Stromal cell of bone marrow (primary cell): ENCODE results near the gene LUZP4.
"Not testable (repeated sequence)": the region's sequence is repeated elsewhere in the genome, so short reads cannot be mapped to it uniquely, and the experiment has no call there.

Source experiments
- DNase-seq: peaks from one replicate; pipeline ENCODE4 v3.0.0-alpha.2; 2012; ENCODE audit warnings: low read depth

Gene LUZP4, protein sequence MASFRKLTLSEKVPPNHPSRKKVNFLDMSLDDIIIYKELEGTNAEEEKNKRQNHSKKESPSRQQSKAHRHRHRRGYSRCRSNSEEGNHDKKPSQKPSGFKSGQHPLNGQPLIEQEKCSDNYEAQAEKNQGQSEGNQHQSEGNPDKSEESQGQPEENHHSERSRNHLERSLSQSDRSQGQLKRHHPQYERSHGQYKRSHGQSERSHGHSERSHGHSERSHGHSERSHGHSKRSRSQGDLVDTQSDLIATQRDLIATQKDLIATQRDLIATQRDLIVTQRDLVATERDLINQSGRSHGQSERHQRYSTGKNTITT

DNA sequence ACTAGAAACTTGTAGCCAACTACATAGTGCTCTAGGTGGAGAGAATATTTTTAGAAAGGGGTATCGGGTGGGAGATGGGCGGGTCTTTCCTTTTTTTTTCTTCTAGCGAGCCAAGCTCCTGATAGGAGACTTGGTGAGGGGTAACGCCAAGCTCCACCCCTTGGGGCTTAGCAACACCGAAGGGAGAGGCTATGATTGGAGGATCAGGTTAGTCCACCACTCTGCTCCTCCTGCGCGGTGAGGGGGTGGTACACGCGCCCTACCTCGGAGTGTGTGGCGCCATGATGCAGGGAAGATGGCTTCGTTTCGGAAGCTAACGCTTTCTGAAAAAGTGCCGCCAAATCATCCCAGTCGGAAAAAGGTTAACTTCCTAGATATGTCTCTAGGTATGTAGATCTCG lies at the start of gene LUZP4:
Gene LUZP4, plus strand, starts transcription at position 251 of the 400 bp plus-strand sequence. Its CDS starts 45 bp downstream, at position 296.
- no peak for DNase-seq

DNA sequence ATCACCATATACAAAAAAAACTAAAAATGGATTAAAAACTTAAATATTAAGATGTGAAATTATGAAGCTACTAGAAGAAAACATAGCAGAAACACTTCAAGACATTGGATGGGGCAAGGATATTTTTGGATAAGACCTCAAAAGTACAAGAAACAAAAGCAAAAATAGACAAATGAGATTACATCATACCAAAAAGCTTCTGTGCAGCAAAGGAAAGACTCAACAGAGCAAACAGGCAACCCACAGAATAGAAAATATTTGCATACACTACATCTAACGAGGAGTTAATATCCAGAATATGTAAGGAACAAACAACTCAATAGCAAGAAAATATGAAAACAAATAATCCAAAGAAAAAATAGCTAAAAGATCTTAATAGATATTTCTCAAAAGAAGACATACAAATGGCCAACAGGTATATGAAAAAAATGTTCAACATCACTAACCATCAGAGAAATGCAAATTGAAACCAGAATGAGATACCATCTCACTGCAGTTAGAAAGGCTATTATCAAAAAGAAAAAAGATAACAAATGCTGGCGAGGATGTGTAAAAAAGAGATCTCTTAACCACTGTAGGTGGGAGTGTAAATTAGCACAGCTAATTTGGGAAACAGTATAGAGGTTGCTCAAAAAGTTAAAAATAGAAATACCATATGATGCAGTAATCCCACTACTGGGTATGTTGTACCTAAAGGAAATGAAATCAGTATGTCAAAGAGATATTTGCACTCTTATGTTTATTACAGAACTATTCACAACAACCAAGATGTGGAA lies 37.9 kb upstream of the LUZP4 start:
- no peak for DNase-seq

DNA sequence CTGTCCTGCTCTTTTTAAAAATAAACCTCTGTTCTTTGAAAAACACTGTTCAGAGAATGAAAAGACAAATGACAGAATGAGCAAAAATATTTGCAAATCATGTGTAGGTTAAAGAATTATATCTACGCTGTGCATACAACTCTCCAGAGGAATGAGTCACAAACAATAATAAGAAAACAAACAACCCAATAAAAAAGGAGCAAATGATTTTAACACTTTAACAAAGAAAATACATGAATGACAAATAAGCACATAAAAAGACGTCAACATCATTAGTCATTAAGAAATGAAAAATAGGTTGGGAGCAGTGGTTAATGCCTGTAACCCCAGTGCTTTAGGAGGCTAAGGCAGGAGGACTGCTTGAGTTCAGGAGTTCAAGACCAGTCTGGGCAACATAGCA lies 34.5 kb upstream of the LUZP4 start:
- no peak for DNase-seq

DNA sequence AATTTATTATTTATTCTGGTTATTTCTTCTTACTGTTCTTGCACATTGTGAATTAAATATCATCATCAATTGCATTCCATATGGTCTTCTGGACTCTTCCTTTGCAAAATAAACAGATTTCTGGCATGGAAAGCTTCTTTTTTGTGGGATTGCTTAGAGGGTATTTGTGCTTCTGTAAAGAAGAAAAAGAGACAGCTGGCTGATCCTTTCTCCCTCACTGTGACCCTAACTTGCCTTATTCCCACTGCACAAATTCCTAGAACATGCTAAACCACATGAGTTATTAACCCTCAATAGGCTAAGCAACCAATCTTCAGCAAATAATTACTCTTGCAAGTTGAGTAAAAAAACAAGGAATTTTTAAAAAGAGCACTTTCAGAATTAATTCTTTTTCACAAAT lies 31.8 kb upstream of the LUZP4 start:
- DNase-seq: no peak

DNA sequence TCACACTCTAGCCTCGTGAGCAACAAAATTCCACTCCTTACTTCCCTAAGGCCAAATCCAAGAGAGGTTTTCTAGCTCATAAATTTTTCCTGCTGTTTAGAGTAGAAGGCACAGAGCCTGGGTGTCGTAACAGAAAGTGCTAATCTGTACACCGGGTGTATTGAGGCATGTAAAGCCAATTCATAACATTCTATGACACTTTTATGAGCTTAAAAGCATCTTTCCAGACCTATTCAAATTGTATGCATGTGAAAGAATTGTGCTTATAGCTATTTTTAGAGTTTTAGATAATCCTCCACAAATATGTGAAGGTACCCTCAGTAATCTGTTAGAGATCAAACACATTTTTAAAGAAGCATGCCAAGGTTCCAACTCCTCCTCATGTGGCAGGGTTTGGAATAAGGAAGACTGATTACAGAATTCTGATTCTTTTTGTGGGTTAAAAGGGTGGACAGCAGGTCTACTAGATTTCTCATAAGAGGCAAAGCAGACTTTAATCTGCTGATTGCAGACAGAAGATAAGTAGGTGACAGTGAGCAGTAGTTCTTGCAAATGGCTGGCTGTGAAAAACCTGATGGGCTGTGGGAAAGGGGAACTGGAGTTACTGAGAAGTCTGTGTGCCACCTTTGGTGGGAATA lies 30.2 kb upstream of the LUZP4 start:
- no peak for DNase-seq

DNA sequence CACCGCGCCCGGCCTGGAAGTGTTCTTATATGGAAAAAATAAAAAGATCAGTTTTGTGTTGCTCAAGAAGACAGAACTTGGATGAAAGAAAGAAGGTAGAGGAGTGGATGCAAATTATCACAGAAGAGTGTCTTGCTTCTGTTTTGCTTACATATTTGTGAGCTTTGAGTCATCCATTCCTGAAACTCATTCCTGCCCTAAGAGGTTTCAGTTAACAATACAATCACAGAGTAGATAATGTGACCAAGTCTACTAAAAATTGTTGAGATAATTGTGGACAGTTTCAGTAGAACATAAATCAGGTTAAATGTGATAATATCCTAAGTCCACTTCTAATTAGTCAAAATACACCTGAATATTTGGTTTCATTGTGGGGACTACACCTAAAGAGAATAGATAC lies 29.2 kb upstream of the LUZP4 start:
- DNase-seq: no peak

DNA sequence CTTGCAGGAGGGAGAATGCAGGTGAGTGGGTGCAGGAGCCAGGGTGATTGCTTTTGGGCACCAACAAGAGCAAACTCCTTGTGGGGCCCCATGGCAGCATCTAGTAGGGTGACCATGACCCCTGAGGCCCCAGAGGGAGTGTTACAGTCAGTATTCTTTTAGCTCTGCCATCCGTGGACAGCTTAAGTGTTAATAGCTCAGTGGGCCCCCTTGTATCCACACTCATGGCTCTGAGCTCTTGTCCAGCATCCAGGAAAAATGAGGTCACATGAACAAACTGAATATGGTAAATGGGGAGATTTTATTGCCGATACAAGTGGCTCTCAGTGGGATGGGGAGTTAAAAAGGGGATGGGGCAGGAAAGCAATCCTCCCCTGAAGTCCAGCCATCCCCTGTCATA lies 28.4 kb upstream of the LUZP4 start:
- no peak for DNase-seq

DNA sequence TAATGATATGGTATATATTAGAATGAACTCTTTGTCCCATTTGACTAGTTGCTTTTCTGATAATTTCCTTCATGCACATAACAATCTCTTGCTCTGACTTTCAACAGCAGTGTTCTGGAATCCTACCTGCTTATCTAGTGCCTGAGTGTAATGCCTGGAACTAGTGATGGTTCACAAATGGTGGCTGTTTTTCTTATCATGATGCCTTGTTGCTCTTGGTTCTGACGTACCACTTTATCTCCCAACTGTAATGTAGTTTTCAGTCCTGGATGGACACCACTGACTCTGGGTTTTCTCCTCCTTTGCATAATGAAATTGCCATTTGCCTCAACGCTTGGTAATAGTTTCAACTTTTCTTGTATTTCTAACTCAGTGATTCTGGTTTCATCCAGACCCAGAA lies 25.5 kb upstream of the LUZP4 start:
- DNase-seq: no peak

DNA sequence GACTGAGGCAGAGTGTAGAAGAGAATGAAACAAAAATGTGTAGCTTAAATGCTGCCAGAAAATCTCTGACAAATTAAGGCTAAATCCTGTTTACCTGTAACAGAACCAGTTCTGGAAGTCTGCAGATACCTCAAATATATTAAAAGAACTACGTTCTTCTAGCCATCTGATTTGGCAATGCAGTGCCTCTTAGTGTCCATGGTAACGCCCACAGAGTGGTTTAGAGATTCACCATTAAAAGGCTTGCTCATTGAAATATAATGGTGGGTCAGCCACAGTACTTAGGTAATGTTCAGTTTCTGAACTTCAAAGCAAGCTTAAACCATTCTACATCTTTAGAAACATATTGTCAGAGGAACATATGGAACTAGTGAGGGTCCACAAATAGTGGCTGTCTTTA lies 23.2 kb upstream of the LUZP4 start:
- no peak for DNase-seq

DNA sequence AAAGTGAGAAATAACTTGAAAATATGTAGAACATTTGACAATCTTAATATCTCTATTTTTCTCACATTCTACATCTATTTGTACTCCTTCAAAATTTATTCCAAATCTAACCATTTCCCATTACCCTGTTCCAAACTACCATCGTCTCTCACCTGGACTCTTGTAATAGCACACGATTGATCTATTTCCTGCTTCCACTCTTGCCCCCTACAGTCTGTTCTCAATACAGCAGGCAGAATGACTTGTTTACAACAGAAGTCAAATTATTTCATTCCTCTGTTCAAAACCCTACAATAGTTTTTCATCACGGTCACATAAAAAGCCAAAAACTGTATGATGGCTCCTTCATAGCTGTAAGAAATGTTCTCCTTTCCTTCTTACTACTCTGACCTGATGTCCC lies 21.1 kb upstream of the LUZP4 start:
- no peak for DNase-seq

DNA sequence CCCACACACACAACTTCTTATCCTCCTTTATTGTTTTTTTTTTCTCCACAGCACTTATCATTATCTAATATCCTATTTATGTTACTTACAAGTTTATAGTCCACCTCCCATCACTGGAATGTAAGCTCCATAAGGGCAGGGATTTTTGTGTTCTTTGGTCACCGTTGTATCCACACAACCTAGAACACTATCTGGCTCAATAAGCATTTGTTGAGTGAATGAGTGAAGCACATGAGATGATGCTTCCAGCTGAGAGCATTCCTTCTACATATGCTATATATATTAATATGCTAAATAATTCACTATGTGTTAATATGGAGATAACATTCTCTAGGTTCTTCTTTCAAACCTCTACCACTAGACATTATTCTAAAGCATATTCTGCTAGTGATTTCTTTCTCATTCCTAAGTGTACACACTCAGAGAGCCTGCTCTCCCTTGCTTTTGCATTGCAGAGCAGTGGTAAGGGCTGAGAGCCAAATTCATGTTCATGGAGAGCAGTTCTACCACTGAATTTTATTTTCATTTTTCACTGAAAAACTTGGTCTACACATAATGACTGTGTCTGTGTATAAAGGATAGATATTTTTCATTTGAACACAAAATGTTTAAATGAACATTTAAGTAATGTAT lies 20.3 kb upstream of the LUZP4 start:
- no peak for DNase-seq

DNA sequence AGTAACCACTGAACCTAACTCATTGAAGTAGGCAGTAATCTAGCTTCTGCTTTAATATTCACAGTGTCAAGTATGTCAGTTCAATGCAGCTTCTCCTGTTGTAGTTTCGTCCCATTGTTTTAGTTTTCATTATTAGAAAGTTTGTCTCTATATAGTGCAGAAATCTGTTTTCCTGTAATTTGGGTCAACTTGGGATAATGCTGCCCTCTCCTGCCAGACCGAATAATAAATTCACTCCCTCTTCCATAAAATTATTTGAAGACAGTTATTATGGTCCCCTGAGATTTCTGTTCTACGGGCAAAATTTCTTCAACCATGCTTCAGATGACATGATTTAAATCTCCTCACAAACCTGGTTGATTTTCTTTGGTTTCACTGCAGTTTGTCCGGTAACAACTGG lies 4.6 kb upstream of the LUZP4 start:
- DNase-seq: no peak

DNA sequence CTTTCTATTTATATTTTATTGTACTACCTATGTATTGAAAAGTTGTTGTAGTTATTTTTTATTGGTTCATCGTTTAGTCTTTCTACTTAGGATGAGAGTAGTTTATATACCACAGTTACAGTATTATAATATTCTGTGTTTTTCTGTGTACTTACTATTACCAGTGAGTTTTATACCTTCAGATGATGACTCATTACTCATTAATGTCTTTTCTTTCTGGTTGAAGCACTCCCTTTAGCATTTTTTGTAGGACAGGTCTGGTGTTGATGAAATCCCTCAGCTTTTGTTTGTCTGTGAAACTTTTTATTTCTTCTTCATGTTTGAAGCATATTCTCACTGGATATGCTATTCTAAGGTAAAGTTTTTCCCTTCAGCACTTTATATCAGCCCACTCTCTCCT lies 7.7 kb downstream of the LUZP4 start:
- DNase-seq: no peak

DNA sequence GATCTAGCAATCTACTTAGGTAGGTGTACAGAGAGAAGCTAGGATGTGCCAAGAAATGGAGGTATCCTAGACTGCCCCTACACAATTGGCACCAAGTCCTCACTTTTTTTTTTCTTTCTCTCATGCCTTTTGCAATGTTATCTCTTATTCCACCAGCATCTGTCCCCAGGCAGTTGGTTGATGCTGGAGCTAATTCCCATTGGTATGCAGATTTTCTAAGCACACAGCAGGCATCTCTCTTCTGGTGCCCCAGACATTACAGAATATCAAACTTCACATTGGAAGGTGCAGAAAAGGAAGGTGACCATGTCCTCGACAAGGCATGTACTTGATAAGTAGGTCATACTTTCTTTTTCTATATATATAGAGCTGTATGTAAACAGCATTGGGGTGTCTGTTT lies 21.6 kb downstream of the LUZP4 start:
- DNase-seq: no peak

DNA sequence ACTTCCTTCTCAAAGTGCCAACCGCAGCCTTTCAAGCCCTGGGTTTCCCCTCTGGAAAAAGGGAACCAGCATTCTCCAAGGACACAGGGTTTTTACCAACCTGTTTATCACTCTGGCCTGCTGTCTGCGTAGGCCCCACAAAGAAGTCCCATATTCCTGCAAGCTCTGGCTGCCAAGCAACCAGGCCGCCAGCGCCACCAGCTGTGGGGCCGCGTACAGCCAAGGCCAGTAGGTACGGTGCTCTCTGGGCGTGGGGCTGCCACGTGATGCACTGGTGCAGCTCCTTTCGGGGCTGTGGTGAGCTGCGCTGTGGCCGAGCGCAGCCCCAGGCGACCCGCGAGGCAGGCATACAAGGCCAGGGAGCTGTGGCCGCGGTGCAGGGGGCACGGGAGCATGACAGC lies 22.1 kb downstream of the LUZP4 start:
- DNase-seq: no peak

DNA sequence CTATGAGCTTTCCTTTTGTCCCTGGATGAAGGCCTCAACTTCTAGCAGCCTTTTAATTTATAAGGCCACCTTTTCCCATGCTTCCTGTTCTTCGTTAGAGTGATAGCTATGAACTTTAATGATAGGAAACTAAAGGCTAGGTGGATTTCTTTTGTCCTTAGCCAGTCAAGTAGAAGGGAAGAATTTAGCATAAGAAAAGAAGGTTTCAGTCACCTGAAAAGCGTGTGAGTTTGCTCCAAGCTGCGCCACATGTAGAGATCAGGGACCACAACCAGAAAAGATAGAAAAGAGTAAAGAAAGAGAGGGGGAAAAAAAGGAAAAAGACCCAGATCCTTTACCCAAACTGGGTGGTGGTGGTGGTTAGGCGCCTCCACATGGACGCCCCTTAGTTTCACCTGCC lies 28.6 kb downstream of the LUZP4 start:
- no peak for DNase-seq

DNA sequence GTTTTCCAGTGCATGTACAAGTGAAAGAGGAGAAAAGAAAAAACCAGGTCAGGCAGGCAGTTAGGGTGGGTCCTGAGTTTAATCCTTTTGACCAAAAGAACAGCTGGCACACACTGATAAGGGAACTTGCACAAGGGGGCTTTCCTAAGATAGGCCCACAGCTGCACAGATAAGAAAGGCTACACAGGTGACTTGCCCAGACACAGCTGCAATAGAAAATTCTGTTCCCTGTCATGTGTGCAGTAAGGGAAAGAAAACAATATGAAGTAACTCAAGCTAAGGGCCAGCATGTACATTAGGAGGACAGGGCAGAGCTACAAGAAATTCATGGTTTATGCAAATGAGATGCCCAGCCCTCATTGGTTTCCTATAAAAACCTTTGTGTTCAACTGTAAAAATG lies 32.9 kb downstream of the LUZP4 start:
- no peak for DNase-seq

DNA sequence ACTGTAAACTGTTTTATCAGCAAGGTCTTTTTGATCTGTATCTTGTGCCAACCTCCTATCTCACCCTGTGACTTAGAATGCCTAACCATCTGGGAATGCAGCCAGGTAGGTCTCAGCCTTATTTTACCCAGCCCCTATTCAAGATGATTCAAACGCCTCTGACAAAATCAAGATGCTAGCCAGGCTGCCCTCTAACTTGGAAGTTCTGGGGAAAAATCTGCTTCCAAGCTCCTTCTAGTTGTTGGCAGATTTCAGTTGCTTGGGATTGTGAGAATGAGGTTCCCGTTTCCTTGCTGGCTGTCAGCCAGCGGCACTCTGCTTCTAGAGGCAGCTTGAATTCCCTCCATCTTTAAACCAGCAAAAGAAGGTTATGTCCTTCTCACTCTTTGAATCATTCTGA lies 34.7 kb downstream of the LUZP4 start:
- DNase-seq: peak; percentile 21

DNA sequence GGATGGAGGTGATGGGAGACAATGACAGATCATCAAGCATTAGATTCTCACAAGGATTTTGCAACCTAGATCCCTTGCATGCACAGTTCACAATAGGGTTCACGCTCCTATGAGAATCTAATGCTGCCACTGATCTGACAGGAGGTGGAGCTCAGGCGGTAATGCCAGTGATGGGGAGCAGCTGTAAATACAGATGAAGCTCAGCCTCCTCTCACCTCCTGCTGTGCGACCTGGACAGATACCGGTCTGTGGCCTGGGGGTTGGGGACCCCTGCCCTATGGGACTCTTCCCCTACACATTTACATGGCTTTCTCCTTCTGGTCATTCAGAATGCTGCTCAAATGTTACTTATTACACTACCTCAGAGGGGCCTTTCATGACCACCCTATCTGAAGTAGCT lies 39.8 kb downstream of the LUZP4 start:
- DNase-seq: not testable (repeated sequence)

DNA sequence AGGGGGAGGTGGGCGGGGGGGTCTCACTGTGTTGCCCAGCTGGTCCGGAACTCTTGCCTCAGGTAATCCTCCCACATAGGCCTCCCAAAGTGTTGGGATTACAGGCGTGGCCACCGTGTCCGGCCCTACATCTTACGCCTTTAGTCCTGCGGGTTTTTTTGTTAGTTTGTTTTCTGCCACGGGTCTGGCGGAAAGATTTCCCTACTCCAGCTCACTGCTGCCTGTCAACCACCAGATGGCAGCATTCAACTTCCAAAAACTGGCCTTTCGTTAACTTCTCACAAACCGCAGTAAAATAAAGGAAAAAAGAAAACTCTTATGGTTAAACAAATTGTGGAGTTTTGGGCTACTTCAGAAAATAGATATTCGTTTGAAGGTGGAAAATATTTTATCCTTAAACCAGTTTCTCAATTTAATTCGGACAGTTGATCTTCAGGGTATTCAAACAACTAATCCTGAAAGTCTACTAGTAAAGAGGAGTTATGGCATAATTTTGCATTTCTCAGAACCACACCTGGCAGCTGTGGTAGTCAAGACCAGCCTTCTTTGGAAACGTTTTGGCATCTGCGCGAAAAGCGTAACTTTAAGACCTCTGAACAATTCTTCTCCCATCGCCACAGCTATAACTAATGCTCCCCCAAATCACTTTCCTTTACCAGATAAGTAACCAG lies 41.1 kb downstream of the LUZP4 start:
- DNase-seq: peak; percentile 55

DNA sequence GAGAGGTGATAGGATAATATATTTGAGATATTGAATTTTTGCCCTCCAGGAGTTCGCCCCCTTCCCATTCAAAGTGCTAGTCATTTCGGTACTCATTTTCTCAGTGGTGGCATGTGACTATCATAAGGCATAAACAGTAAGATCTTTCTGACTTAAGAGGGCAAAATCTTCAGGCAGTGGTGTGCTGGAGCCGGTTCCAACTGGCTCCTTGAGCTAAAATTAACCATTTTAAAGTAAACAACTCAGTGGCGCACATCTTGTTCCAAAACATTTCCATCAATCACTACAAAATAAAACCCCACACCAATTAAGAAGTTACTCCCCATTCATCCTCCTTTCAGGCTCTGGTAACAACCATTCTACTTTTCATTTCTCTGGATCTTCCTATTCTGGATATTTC lies 43.3 kb downstream of the LUZP4 start:
- DNase-seq: no peak

DNA sequence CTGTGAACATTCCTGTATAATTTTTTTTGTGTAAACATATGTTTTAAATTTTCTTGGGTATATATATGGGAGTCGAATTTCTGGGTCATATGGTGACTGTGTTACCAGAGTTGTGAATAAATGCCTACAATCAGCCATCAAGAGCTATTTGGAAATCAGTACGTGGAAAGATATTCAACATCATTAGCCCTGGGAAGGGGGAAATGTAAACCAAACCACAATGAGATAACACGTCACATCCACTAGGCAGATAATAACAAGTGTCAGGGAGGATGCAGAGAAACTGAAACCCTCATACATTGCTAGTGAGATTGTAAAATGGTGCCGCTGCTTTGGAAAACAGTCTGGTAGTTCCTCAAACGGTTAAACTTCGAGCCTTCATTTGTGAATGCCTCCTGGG lies 43.9 kb downstream of the LUZP4 start:
- no peak for DNase-seq
